Measurements from ENCODE around the gene EIF2AK3.

EIF2AK3 gene

GRCh38 chr2:88601286-88601685 lies 26.0 kb downstream of the EIF2AK3 start:
- H3K27ac ChIP-seq = peak overlapping the region; percentile 50
- DNase-seq (ENCODE audit: low read depth, low spot score) = no peak

GRCh38 chr2:88600038-88600465 lies 27.2 kb downstream of the EIF2AK3 start:
- DNase-seq (ENCODE audit: low read depth, low spot score) = peak; percentile 99
- H3K27ac ChIP-seq = peak overlapping the region; percentile 50

- H3K27ac ChIP-seq = peak overlapping the region; percentile 50
- DNase-seq (ENCODE audit: low read depth, low spot score) = no peak
Observed at GRCh38 chr2:88599527-88599926, 27.7 kb downstream of the EIF2AK3 start.

GRCh38 chr2:88597168-88597567 lies 30.1 kb downstream of the EIF2AK3 start:
- no peak for DNase-seq (ENCODE audit: low read depth, low spot score)
- no peak overlapping the region for H3K27ac ChIP-seq

- H3K27ac ChIP-seq = no peak overlapping the region
- DNase-seq (ENCODE audit: low read depth, low spot score) = no peak
Observed at GRCh38 chr2:88596141-88596830, 31.0 kb downstream of the EIF2AK3 start.

- DNase-seq (ENCODE audit: low read depth, low spot score) = no peak
- no peak overlapping the region for H3K27ac ChIP-seq
Observed at GRCh38 chr2:88591698-88592097, 35.6 kb downstream of the EIF2AK3 start.

GRCh38 chr2:88590998-88591613 lies 36.2 kb downstream of the EIF2AK3 start:
- DNase-seq (ENCODE audit: low read depth, low spot score) = no peak
- no peak overlapping the region for H3K27ac ChIP-seq

GRCh38 chr2:88585969-88586368 lies 41.3 kb downstream of the EIF2AK3 start:
- H3K27ac ChIP-seq = no peak overlapping the region
- no peak for DNase-seq (ENCODE audit: low read depth, low spot score)

- no peak for DNase-seq (ENCODE audit: low read depth, low spot score)
- no peak overlapping the region for H3K27ac ChIP-seq
Observed at GRCh38 chr2:88582030-88582429, 45.2 kb downstream of the EIF2AK3 start.

- no peak for DNase-seq (ENCODE audit: low read depth, low spot score)
- H3K27ac ChIP-seq = no peak overlapping the region
Observed at GRCh38 chr2:88580088-88580487, 47.2 kb downstream of the EIF2AK3 start.

- no peak for DNase-seq (ENCODE audit: low read depth, low spot score)
- H3K27ac ChIP-seq = no peak overlapping the region
Observed at GRCh38 chr2:88575630-88576029, 51.6 kb downstream of the EIF2AK3 start.

GRCh38 chr2:88575051-88575450 lies 52.2 kb downstream of the EIF2AK3 start:
- no peak for DNase-seq (ENCODE audit: low read depth, low spot score)
- no peak overlapping the region for H3K27ac ChIP-seq

GRCh38 chr2:88574445-88574844 lies 52.8 kb downstream of the EIF2AK3 start:
- no peak overlapping the region for H3K27ac ChIP-seq
- no peak for DNase-seq (ENCODE audit: low read depth, low spot score)

GRCh38 chr2:88568179-88568578 lies 59.1 kb downstream of the EIF2AK3 start:
- DNase-seq (ENCODE audit: low read depth, low spot score) = no peak
- H3K27ac ChIP-seq = no peak overlapping the region

- no peak for DNase-seq (ENCODE audit: low read depth, low spot score)
- no peak overlapping the region for H3K27ac ChIP-seq
Observed at GRCh38 chr2:88564402-88564801, 62.9 kb downstream of the EIF2AK3 start.

GRCh38 chr2:88563129-88563528 lies 64.1 kb downstream of the EIF2AK3 start:
- no peak for DNase-seq (ENCODE audit: low read depth, low spot score)
- H3K27ac ChIP-seq = no peak overlapping the region

- H3K27ac ChIP-seq = no peak overlapping the region
- no peak for DNase-seq (ENCODE audit: low read depth, low spot score)
Observed at GRCh38 chr2:88561646-88562388, 65.4 kb downstream of the EIF2AK3 start.

GRCh38 chr2:88560619-88561307 lies 66.5 kb downstream of the EIF2AK3 start:
- no peak overlapping the region for H3K27ac ChIP-seq
- DNase-seq (ENCODE audit: low read depth, low spot score) = no peak

- DNase-seq (ENCODE audit: low read depth, low spot score) = no peak
- no peak overlapping the region for H3K27ac ChIP-seq
Observed at GRCh38 chr2:88557290-88557689, 70.0 kb downstream of the EIF2AK3 start.

- DNase-seq (ENCODE audit: low read depth, low spot score) = no peak
- H3K27ac ChIP-seq = no peak overlapping the region
Observed at GRCh38 chr2:88556026-88556425, 71.2 kb downstream of the EIF2AK3 start.

GRCh38 chr2:88554189-88554588 lies 73.1 kb downstream of the EIF2AK3 start:
- DNase-seq (ENCODE audit: low read depth, low spot score) = no peak
- H3K27ac ChIP-seq = no peak overlapping the region

Measured in epithelial cell of prostate (primary cell).